HG03108 (cell line): ENCODE data around the gene TRPV3.
"Not testable (repeated sequence)": the region's sequence is repeated elsewhere in the genome, so short reads cannot be mapped to it uniquely, and the experiment has no call there.

Source experiments
- ATAC-seq: cut with Tn5 transposase; IDR thresholded peaks from one replicate; pipeline ENCODE4 v1.9.1; 2021; ENCODE audit warnings: moderate library complexity; ENCODE audit not compliant: unreplicated experiment

The TRPV3 gene

GRCh38 chr17:3527468-3527867 is 30.1 kb downstream of the TRPV3 start:
- no peak for ATAC-seq

- ATAC-seq: no peak
Measured at GRCh38 chr17:3526971-3527370, 30.6 kb downstream of the TRPV3 start.

- ATAC-seq: no peak
Measured at GRCh38 chr17:3526491-3526890, 31.1 kb downstream of the TRPV3 start.

GRCh38 chr17:3524024-3524423 is 33.6 kb downstream of the TRPV3 start:
- ATAC-seq: no peak

- ATAC-seq: not testable (repeated sequence)
Measured at GRCh38 chr17:3519472-3519871, 38.1 kb downstream of the TRPV3 start.

- no peak for ATAC-seq
Measured at GRCh38 chr17:3514873-3515272, 42.7 kb downstream of the TRPV3 start.

- not testable (repeated sequence) for ATAC-seq
Measured at GRCh38 chr17:3514167-3514566, 43.4 kb downstream of the TRPV3 start.

GRCh38 chr17:3513305-3514035 is 44.1 kb downstream of the TRPV3 start:
- ATAC-seq: no peak

- no peak for ATAC-seq
Measured at GRCh38 chr17:3512505-3513171, 45.0 kb downstream of the TRPV3 start.

GRCh38 chr17:3511852-3512504 is 45.6 kb downstream of the TRPV3 start:
- ATAC-seq: no peak

GRCh38 chr17:3510090-3510489 is 47.5 kb downstream of the TRPV3 start:
- no peak for ATAC-seq

- ATAC-seq: no peak
Measured at GRCh38 chr17:3507869-3508268, 49.7 kb downstream of the TRPV3 start.

- no peak for ATAC-seq
Measured at GRCh38 chr17:3507071-3507470, 50.5 kb downstream of the TRPV3 start.

GRCh38 chr17:3506054-3506453 is 51.6 kb downstream of the TRPV3 start:
- ATAC-seq: no peak

GRCh38 chr17:3505008-3505407 is 52.6 kb downstream of the TRPV3 start:
- no peak for ATAC-seq

GRCh38 chr17:3503285-3503684 is 54.3 kb downstream of the TRPV3 start:
- no peak for ATAC-seq

GRCh38 chr17:3502466-3502865 is 55.1 kb downstream of the TRPV3 start:
- ATAC-seq: no peak

GRCh38 chr17:3501344-3501743 is 56.3 kb downstream of the TRPV3 start:
- no peak for ATAC-seq

- ATAC-seq: no peak
Measured at GRCh38 chr17:3497101-3497500, 60.5 kb downstream of the TRPV3 start.

- ATAC-seq: no peak
Measured at GRCh38 chr17:3485481-3486068, 72.0 kb downstream of the TRPV3 start.

GRCh38 chr17:3482852-3483251 is 74.8 kb downstream of the TRPV3 start:
- no peak for ATAC-seq

- no peak for ATAC-seq
Measured at GRCh38 chr17:3479988-3480387, 77.6 kb downstream of the TRPV3 start.
